Retinal pigment epithelial cell (primary cell): ENCODE measurements around the gene CEP95.
A peak's percentile ranks its signal among the peaks of the same experiment; 100 is the strongest.
"Not testable (repeated sequence)": the region's sequence is repeated elsewhere in the genome, so short reads cannot be mapped to it uniquely, and the experiment has no call there.

Experiments used
- DNase-seq: peaks from one replicate; pipeline ENCODE4 v3.0.0-alpha.2; 2010; ENCODE audit warnings: low read depth
- H3K4me3 ChIP-seq: 2 replicates; pipeline ENCODE4 v1.5.1; 2011; ENCODE audit warnings: mild to moderate bottlenecking, low read length, control low read depth, moderate library complexity
- CTCF ChIP-seq: conservative IDR thresholded peaks from 2 replicates; pipeline ENCODE4 v1.5.1; 2011; ENCODE audit warnings: low read depth, low read length, control low read depth, inconsistent platforms

CEP95 gene

GRCh38 chr17:64484380-64484779, 22.4 kb upstream of the CEP95 start:
- no peak for DNase-seq
- no peak overlapping the region for H3K4me3 ChIP-seq
- TF ChIP-seq CTCF, result no peak

- no peak for DNase-seq
- TF ChIP-seq CTCF, result no peak
- H3K4me3 ChIP-seq, result no peak overlapping the region
Observed at GRCh38 chr17:64488301-64488700, 18.5 kb upstream of the CEP95 start.

- H3K4me3 ChIP-seq, result no peak overlapping the region
- DNase-seq, result no peak
- TF ChIP-seq CTCF, result peak; percentile 68
Observed at GRCh38 chr17:64491034-64491860, 15.5 kb upstream of the CEP95 start.

GRCh38 chr17:64491994-64492393, 14.8 kb upstream of the CEP95 start:
- DNase-seq, result no peak
- no peak overlapping the region for H3K4me3 ChIP-seq

GRCh38 chr17:64492481-64493109, 14.2 kb upstream of the CEP95 start:
- no peak overlapping the region for H3K4me3 ChIP-seq
- peak; percentile 48 for TF ChIP-seq CTCF
- no peak for DNase-seq

More at GRCh38 chr17:64491994-64492393, 14.8 kb upstream of the CEP95 start:
- TF ChIP-seq CTCF, result no peak

GRCh38 chr17:64494121-64494520, 12.7 kb upstream of the CEP95 start:
- H3K4me3 ChIP-seq, result no peak overlapping the region
- no peak for TF ChIP-seq CTCF
- no peak for DNase-seq

- not testable (repeated sequence) for H3K4me3 ChIP-seq, DNase-seq
Observed at GRCh38 chr17:64495300-64495699, 11.5 kb upstream of the CEP95 start.
